Gastrocnemius medialis (tissue), 4 donors: Measurements from ENCODE around the gene PAFAH2.

ENCODE experiments used
- POLR2A ChIP-seq, 2 donors: fragments of 450-650 bp; IDR thresholded peaks; one replicate each; pipeline ENCODE4 v1.6.1; 2017; ENCODE audit warnings: antibody characterized with exemption in 2 of 2, mild to moderate bottlenecking in 2 of 2, moderate library complexity in 2 of 2
- TF ChIP-seq, protein P1 (sequence below), 5 experiments: fragments of 450-650 bp in 3 of 5; fragments of 200-600 bp in 2 of 5; sonication (generic) in 2 of 5; IDR thresholded peaks in 4 of 5; conservative IDR thresholded peaks in 1 of 5; 1 replicate in 4 of 5; 2 replicates in 1 of 5; pipeline ENCODE4 v1.5.1; 2016 to 2019; ENCODE audit warnings: antibody characterized with exemption in 5 of 5, mild to moderate bottlenecking in 3 of 5, moderate library complexity in 3 of 5

DNA sequence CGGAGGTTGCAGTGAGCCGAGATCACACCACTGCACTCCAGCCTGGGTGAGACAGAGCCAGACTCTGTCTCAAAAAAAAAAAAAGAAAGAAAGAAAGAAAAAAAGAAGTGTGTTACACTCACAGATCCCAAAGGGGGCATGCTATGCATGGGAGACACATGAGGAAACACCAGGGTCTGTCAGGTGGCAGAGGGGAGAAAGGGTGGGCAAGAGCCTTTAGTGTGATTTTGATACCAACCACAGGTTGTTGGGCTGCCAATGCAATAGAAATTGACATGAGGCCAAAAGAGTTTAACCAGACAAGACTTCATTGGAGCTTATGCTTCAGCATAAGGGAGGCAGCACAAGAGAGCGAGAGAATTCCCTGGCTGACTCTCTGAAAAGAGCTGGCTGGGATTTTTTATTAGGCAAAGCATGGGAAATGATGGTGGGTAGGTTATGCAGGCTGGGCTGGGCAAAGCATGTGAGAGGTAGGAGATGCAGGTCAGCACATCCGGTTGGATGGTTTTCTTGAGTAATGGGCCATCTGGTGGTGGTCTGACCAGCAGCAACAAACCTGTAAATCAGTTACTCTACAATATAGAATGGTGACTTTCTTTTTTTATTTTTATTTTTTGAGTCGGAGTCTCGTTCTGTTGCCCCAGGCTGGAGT is 12.1 kb upstream of the PAFAH2 start:
- TF ChIP-seq, protein P1, sequence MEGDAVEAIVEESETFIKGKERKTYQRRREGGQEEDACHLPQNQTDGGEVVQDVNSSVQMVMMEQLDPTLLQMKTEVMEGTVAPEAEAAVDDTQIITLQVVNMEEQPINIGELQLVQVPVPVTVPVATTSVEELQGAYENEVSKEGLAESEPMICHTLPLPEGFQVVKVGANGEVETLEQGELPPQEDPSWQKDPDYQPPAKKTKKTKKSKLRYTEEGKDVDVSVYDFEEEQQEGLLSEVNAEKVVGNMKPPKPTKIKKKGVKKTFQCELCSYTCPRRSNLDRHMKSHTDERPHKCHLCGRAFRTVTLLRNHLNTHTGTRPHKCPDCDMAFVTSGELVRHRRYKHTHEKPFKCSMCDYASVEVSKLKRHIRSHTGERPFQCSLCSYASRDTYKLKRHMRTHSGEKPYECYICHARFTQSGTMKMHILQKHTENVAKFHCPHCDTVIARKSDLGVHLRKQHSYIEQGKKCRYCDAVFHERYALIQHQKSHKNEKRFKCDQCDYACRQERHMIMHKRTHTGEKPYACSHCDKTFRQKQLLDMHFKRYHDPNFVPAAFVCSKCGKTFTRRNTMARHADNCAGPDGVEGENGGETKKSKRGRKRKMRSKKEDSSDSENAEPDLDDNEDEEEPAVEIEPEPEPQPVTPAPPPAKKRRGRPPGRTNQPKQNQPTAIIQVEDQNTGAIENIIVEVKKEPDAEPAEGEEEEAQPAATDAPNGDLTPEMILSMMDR (IDR thresholded peaks at IDR 0.05 in 4 of 5, conservative IDR thresholded peaks at IDR 0.05 in 1 of 5): no peak
- TF ChIP-seq POLR2A (IDR thresholded peaks at IDR 0.05): no peak
